HTR-8/SVneo (cell line): ENCODE results near the gene CANT1.

Experiments
- DNase-seq: peaks from one replicate; pipeline ENCODE4 v3.0.0; 2011; ENCODE audit warnings: low spot score, mixed read lengths; ENCODE audit not compliant: insufficient read length
- FAIRE-seq: peaks from 2 replicates; lab custom pipeline; 2011; peaks lifted over from hg19 to GRCh38; lab: Jason Lieb, UNC

CANT1 gene

DNA sequence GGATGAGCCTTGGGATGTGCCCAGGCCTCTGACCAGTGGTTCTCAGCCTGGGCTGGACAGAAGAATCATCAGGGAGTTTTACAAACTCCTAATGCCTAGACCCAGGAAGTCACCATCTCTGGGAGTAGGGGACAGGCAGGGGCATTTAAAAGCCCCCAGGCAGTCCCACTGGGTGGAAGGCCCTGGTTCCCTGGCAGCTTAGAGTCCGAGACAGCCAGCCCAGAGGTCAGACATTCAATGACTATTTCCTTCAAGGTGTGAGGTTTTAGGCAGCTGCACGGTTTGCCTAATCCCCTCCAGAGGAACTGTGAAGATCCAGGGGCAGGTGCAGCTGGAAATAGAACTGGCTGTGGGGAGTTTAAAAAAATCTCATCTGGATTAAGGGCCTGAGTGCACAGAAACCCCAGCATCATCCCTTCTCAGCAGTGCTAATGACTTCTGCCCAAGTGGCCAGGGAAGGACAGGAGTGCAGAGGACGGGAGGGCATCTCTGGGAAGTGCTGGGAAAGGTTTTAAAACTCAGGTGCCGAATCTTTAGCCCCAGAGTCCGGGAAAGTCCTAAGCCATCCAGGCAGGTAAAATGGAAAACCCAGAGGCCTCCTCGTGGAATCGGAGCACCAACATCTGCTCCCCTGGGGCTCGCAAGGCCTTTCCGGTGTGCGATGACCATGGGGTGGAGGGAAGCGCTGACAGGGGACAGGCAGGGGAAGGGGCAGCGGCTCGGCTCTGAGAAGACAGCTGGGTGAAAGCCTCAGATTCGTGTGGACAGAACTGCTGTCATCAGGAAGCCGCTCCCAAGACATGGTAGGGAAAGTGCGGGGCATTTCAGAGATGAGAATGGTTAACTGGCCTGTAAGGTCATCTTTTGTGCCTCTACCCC, 28.3 kb downstream of the CANT1 start:
- DNase-seq: no peak
- no peak for FAIRE-seq

DNA sequence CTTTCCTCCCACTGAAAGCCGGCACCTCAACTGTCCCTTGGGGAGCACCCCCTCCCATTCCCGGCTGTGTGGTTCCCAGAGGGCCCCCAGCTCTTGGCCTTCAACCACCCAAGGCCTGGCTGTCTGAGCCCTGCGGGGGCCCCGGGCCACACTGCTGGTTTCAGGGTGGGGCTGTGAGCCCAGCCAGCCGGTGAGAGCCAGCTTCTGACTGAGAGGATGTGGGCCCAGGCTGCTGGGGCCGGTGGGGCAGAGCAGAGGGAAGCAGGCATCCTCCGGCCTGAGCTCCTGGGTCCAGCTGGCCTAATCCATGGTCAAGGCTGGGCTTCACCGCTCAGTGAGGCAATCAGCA, 29.0 kb downstream of the CANT1 start:
- DNase-seq: no peak
- FAIRE-seq: no peak

GRCh38 chr17:78979780-78980623, 29.6 kb downstream of the CANT1 start, which contains the start of gene LGALS3BP:
Gene LGALS3BP (minus strand): TSS chr17:78979923. CDS start chr17:78977191, 2,732 bp downstream.
- peak; percentile 59 for FAIRE-seq

GRCh38 chr17:78977997-78978973, 31.3 kb downstream of the CANT1 start:
- DNase-seq (no peak), FAIRE-seq (no peak)

More at GRCh38 chr17:78979780-78980623, 29.6 kb downstream of the CANT1 start, which contains the start of gene LGALS3BP:
- peak; percentile 97 for DNase-seq

GRCh38 chr17:78977681-78977943, 32.0 kb downstream of the CANT1 start:
- FAIRE-seq (no peak), DNase-seq (no peak)

DNA sequence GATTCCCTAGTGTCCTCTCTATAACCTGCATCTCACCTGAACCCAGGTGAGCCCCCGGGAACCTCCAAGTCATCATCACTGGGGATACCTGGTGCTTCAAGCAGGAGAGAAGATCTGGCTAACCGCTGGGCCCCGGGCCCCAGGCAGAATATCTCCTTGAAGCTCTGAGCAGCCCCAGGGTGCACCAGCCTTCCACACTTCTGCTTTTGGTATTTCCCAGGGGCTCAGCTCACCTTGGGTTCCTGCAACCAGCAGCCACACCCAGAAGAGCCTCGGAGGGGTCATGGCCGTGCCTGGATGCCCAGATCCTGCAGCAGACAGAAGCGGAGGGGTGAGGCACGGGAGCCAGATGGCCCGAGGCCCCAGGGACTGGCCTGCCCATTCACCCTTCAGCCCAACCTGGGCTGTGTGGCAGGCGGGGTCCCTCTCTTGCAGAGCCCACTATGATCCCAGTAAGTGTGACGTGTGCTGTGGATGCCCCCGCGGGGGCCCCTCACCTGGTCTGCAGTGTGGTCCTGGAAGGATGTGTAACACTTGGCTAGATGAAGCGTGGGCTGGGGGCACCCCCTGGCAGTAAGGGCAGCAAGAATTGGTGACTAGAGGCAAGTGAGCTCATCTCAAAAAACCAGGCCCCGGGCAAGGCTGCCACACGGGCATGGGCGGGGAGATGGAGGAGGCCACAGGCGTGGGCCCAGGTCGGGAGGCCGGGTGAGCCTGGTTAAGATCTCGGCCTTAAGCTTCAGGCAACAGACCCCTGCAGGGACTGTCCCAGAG, 32.5 kb downstream of the CANT1 start:
- no peak for FAIRE-seq

GRCh38 chr17:78974635-78975591, 34.7 kb downstream of the CANT1 start:
- DNase-seq (no peak), FAIRE-seq (peak; percentile 66)

More for the DNA sequence above, 32.5 kb downstream of the CANT1 start:
- no peak for DNase-seq

DNA sequence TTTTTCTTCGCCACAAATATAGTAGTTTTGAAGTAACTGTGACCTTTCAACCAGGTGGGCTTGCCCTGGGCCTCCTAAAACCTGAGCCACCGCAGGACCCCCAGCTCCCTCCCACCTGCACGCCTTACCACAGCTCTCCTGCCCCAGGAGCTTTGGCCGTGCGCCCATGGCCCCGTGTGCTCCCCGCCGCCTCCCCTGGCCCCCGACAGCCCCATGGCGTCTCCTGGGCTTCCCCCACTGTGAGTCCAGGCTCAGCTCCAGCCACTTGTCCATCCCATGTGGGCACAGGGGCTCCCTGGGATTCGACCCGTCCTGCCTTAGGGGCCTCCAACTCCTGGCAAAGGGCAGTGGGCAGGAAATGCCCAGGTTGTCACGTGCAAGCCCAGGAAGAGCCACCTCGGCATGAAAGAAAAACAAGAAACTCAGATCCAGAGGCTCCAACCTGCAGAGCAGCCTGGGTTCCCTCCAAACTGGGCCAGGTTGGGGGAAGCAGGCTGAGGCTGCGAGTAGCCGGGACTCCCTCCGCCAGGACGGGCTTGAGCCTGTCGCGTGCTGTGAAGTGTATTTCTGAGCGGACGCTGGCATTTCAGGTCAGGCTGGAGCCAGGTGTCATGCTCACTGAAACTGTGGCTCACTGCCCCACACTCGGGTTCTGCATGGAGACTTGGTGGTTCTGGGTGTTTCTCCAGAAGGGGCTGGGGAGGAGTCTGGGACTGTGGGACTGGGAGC, 35.6 kb downstream of the CANT1 start:
- DNase-seq (no peak), FAIRE-seq (no peak)

- FAIRE-seq: no peak
Observed at GRCh38 chr17:78973196-78973595, 36.4 kb downstream of the CANT1 start.

GRCh38 chr17:78972507-78973105, 37.0 kb downstream of the CANT1 start:
- DNase-seq (no peak), FAIRE-seq (no peak)

More at GRCh38 chr17:78973196-78973595, 36.4 kb downstream of the CANT1 start:
- no peak for DNase-seq

- FAIRE-seq: no peak
- no peak for DNase-seq
Observed at GRCh38 chr17:78971756-78972506, 37.6 kb downstream of the CANT1 start.

DNA sequence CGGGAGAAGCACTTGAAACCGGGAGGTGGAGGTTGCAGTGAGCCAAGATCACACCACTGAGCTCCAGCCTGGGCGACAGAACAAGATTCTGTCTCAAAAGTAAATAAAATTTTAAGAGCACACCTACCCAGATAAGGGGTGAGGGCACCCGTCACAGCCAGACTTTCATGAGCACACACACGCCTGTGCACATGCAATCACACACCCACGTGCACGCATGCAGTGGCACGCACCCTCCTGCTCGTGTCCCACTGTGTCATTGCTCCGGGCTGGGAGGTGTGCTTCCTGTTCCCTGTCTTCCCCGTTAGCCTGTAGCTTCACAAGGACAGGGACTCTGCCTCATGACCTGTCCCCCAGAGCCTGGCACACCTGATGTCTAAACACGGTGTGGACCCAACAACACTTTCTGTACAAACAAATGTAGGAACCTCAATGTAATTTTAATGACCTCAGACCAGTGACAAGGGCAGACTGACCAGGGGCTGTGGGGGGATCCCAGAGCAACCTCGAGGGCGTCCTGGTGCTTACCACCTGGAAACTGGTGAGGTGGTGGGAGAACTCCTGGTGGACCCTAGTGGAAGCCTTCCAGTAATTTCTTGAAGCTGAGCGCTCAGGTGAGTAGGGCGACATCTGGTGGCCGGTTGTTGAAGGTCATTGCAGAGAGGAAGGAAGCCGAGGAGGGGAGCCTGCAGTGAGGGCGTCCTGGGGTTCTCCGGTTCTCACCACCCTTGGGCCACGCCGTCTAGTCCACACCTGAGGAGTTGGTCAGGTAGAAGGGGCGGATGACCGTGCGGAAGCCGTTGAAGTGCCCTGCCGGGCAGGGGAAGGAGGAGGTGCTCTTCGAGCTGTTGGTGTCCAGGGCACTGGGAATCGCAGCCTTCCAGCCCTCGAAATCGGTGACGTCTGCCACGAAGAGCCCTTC, 38.5 kb downstream of the CANT1 start:
- FAIRE-seq (no peak), DNase-seq (peak; percentile 78)

GRCh38 chr17:78969865-78970264, 39.7 kb downstream of the CANT1 start:
- no peak for FAIRE-seq
- no peak for DNase-seq

- FAIRE-seq: no peak
- DNase-seq: no peak
Observed at GRCh38 chr17:78967782-78968362, 41.7 kb downstream of the CANT1 start.
